Osteoblast (primary cell): Measurements from ENCODE around the gene SECTM1. TPM values are rescaled to one million over a fixed set of nuclear protein-coding genes. Genes with fewer than 3 reads are reported as not detected.
"Not testable (repeated sequence)": the region's sequence is repeated elsewhere in the genome, so short reads cannot be mapped to it uniquely, and the experiment has no call there.

ENCODE experiments used
- DNase-seq: peaks from one replicate; pipeline ENCODE4 v3.0.0; 2011; ENCODE audit warnings: low spot score, mixed read lengths; ENCODE audit not compliant: insufficient read length; ENCODE audit errors: missing footprints
- H2AFZ ChIP-seq: 2 replicates; pipeline ENCODE4 v1.6.0; 2011; ENCODE audit warnings: mild to moderate bottlenecking, low read length
- H3K27ac ChIP-seq: 2 replicates; pipeline ENCODE4 v1.5.1; 2011; ENCODE audit warnings: mild to moderate bottlenecking, low read depth, low read length, moderate library complexity
- H3K27me3 ChIP-seq: 2 replicates; pipeline ENCODE4 v1.6.0; 2012; ENCODE audit warnings: mild to moderate bottlenecking, control low read depth, inconsistent platforms, low read length, moderate library complexity; ENCODE audit not compliant: insufficient read depth
- H3K36me3 ChIP-seq: 2 replicates; pipeline ENCODE4 v1.5.1; 2011; ENCODE audit warnings: mild to moderate bottlenecking, low read length, control low read depth, moderate library complexity; ENCODE audit not compliant: insufficient read depth
- H3K4me1 ChIP-seq: 2 replicates; pipeline ENCODE4 v1.5.1; 2011; ENCODE audit warnings: mild to moderate bottlenecking, low read length, control low read depth, moderate library complexity; ENCODE audit not compliant: insufficient read depth
- H3K4me2 ChIP-seq: 2 replicates; pipeline ENCODE4 v1.6.0; 2011; ENCODE audit warnings: mild to moderate bottlenecking, low read length; ENCODE audit not compliant: insufficient read depth
- H3K4me3 ChIP-seq: fragments of 200-600 bp; sonication (generic); 3 replicates; pipeline ENCODE4 v1.5.1; 2012; ENCODE audit warnings: mild to moderate bottlenecking, low read length, inconsistent platforms; ENCODE audit not compliant: insufficient read depth
- H3K79me2 ChIP-seq: 2 replicates; pipeline ENCODE4 v1.6.0; 2012; ENCODE audit warnings: mild to moderate bottlenecking, low read length, control low read depth, inconsistent platforms; ENCODE audit not compliant: insufficient read depth
- H3K9me3 ChIP-seq: 2 replicates; pipeline ENCODE4 v1.5.1; 2011; ENCODE audit warnings: low read depth, low read length, control low read depth
- H4K20me1 ChIP-seq: 2 replicates; pipeline ENCODE4 v1.6.0; 2012; ENCODE audit warnings: mild to moderate bottlenecking, low read length, control low read depth; ENCODE audit not compliant: insufficient read depth
- total RNA-seq: library from RNA; depleted of rRNA; stranded (reverse); fragments of >200 nt; gene quantifications from 2 replicates; pipeline ENCODE4 v1.2.3, GENCODE V29; 2012
- TF ChIP-seq, protein P1 (sequence below): IDR thresholded peaks from 2 replicates; pipeline ENCODE4 v1.5.1; 2011; ENCODE audit warnings: mild to moderate bottlenecking, low read depth, low read length, moderate library complexity; ENCODE audit errors: extremely low read depth

SECTM1 gene
- total RNA-seq, 1 donor: 5.8 TPM

DNA sequence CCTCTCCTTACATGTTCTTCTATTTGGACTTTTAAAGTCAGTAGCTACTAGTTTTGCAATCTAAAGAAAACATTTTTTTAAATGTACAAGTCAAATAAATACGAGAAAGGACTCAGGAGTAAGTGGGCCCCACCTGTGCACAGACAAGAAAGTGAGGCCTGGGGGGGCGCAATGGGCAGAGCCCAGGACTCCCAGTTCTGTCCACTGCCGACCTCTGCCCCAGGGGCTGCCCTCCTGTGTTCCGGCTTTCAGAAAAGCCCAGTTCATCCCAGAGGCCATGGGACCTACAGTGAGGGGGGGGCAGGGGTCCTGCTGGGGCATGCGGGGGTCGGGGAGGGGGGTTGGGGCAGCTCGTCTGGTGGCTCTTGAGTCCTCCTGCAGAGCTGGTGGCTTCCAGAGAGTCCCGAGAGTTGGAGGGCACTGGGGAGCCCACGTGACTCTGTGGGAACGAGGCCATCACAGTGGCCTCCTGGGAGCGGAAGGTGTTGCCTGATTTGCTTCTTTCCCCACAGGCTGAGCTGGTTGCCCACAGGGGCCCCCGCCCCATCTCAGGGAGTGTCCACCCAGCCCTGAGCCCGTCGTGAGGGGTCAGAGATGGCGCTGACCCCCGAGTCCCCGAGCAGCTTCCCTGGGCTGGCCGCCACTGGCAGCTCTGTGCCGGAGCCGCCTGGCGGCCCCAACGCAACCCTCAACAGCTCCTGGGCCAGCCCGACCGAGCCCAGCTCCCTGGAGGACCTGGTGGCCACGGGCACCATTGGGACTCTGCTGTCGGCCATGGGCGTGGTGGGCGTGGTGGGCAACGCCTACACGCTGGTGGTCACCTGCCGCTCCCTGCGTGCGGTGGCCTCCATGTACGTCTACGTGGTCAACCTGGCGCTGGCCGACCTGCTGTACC lies 40.4 kb upstream of the SECTM1 start:
- Histone ChIP-seq H3K79me2 (no peaks in the 10 kb centered on the region), H2AFZ (no peak overlapping the region), H3K36me3 (no peaks in the 10 kb centered on the region), H3K4me1 (no peaks in the 10 kb centered on the region), H3K9me3 (no peaks in the 10 kb centered on the region), H3K4me3 (no peak overlapping the region), H3K27ac (no peak overlapping the region), H3K27me3 (peaks cover 71% of the 10 kb centered on the region), H4K20me1 (no peaks in the 10 kb centered on the region), H3K4me2 (no peak overlapping the region)
- DNase-seq: peak; percentile 70
- TF ChIP-seq, protein P1, sequence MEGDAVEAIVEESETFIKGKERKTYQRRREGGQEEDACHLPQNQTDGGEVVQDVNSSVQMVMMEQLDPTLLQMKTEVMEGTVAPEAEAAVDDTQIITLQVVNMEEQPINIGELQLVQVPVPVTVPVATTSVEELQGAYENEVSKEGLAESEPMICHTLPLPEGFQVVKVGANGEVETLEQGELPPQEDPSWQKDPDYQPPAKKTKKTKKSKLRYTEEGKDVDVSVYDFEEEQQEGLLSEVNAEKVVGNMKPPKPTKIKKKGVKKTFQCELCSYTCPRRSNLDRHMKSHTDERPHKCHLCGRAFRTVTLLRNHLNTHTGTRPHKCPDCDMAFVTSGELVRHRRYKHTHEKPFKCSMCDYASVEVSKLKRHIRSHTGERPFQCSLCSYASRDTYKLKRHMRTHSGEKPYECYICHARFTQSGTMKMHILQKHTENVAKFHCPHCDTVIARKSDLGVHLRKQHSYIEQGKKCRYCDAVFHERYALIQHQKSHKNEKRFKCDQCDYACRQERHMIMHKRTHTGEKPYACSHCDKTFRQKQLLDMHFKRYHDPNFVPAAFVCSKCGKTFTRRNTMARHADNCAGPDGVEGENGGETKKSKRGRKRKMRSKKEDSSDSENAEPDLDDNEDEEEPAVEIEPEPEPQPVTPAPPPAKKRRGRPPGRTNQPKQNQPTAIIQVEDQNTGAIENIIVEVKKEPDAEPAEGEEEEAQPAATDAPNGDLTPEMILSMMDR: no peak

DNA sequence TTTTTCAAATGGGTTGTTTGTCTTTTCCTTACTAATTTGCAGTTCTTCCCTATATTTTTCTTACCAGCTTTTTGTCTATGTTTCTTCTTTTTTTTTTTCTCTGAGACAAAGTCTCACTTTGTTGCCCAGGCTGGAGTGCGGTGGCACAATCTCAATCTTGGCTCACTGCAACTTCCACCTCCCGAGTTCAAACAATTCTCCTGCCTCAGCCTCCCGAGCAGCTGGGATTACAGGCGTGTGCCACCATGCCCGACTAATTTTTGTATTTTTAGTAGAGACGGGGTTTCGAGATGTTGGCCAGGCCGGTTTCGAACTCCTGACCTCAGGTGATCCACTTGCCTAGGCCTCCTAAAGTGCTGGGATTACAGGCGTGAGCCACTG lies 39.5 kb upstream of the SECTM1 start:
- H3K4me2 ChIP-seq, H3K79me2 ChIP-seq: not testable (repeated sequence)
- H3K27me3 ChIP-seq: peaks cover 63% of the 10 kb centered on the region

DNA sequence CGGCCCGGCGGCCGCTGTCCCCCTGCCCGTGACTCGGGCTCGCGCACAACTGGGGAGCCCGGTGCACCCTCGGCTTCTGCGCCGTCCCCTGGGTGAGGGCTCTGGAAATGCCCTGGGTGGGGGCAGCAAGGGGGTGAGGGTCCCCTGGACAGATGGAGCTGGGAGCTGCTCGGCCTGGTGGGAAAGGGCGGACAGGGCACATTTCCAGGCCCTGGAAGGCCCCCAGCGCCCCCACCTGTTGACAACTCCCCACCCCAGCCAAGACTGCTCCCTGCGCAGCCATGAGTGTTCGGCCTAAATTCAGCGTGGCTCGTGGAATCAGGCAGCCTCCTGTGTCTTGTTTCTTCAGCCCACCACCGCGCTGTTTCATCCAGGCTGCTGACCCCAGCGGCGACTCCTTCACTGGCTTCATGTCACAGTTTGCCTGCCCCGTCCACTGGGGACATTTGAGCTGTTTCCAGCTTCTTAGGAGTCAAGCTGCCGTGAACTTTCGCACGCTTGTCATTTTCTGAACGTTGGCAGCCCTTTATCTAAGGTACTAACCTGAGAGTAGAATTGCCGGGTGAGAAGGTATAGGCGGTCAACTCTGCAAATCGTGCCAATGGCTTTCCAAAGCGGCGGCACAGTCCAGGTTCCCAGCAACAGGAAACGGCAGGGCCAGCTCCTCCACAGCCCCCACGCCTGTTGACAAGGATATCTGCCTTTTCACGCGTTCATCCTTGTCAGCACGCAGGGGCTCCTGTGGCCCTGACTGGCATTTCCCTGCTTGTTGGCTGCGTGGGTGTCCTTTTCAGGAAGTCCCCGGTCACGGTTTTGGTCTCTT lies 38.9 kb upstream of the SECTM1 start:
- Histone ChIP-seq H3K36me3 (no peaks in the 10 kb centered on the region), H3K9me3 (no peaks in the 10 kb centered on the region), H3K27ac (no peak overlapping the region), H2AFZ (no peak overlapping the region), H3K79me2 (no peaks in the 10 kb centered on the region), H3K4me2 (no peak overlapping the region), H3K27me3 (peaks cover 63% of the 10 kb centered on the region), H3K4me1 (no peaks in the 10 kb centered on the region), H3K4me3 (no peak overlapping the region), H4K20me1 (no peaks in the 10 kb centered on the region)
- TF ChIP-seq, protein P1: no peak
- peak; percentile 89 for DNase-seq

More for the DNA sequence above, 39.5 kb upstream of the SECTM1 start:
- not testable (repeated sequence) for DNase-seq, H3K4me3 ChIP-seq, H2AFZ ChIP-seq, H3K4me1 ChIP-seq, H3K27ac ChIP-seq, H3K36me3 ChIP-seq, H3K9me3 ChIP-seq, H4K20me1 ChIP-seq

DNA sequence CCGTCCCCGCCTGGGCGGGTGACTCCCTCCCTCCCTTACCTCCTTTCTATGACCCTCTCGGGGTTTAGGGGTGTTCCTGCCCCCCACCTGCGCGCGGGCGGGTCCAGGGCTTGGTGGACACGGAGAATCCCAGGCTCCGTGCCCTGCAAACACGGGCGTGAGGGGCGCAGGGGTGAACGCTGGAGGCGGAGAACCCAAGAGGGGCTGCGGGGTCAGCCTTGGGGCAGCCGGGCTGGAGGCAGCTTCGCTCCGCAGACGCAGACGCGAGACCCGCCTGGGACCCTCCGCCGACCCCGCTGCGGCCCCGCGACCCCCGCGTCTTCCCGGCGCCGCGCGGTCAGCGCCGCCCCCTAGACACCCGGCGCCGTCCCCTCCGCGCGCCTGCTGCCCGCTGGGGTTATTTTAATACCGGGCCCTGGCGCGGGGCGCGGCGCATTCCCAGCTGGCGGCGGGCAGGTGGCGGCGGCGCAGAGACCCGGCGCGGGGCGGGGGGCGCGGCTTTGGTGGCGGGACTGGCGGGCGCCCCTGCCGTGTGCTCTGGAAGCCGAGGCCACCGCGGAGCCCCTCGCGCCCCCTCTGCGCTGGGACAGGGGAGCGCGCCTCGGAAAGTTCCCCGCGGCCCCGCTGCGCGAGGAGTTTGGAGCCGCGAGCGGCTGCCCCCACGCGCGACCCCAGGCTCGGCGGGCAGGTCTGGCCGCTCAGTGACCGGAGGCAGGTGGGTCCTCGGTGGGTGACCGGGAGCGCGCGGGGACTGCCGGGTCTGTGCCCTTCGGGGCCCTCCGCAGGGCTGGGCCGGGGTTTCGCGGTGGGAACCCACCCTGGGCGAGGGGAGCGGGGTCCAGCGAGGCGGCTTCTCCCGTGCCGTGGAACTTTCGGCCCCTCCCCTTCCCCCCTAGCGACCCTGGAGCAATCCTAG lies 38.0 kb upstream of the SECTM1 start, which contains the start of gene UTS2R:
Gene UTS2R (plus strand): TSS at position 433 of the 916 bp plus-strand sequence. CDS start 2,560 bp downstream, outside the sequence.
- Histone ChIP-seq H3K27me3 (peaks cover 69% of the 10 kb centered on the region), H3K4me2 (peak within 1 kb of the TSS; percentile 78), H3K36me3 (no peaks in the 10 kb centered on the region), H2AFZ (peak within 1 kb of the TSS; percentile 65), H4K20me1 (no peaks in the 10 kb centered on the region), H3K27ac (no peak within 1 kb of the TSS), H3K79me2 (no peaks in the 10 kb centered on the region), H3K4me3 (peak within 1 kb of the TSS; percentile 63), H3K9me3 (no peaks in the 10 kb centered on the region), H3K4me1 (no peaks in the 10 kb centered on the region)
- TF ChIP-seq, protein P1: no peak
- DNase-seq: peak; percentile 74
